Jurkat, Clone E6-1 (cell line): ENCODE data around the gene WWC1.
"Not testable (repeated sequence)": the region's sequence is repeated elsewhere in the genome, so short reads cannot be mapped to it uniquely, and the experiment has no call there.

ENCODE experiments used
- DNase-seq: peaks from one replicate; pipeline ENCODE4 v3.0.0-alpha.2; 2011; ENCODE audit warnings: low read depth, low spot score
- H3K4me3 ChIP-seq: 2 replicates; pipeline ENCODE4 v1.5.1; 2011; ENCODE audit warnings: mild to moderate bottlenecking, low read length, control low read depth, moderate library complexity

Gene WWC1

GRCh38 chr5:168324859-168325630 lies 33.6 kb downstream of the WWC1 start:
- DNase-seq: no peak
- H3K4me3 ChIP-seq: no peak overlapping the region

DNA sequence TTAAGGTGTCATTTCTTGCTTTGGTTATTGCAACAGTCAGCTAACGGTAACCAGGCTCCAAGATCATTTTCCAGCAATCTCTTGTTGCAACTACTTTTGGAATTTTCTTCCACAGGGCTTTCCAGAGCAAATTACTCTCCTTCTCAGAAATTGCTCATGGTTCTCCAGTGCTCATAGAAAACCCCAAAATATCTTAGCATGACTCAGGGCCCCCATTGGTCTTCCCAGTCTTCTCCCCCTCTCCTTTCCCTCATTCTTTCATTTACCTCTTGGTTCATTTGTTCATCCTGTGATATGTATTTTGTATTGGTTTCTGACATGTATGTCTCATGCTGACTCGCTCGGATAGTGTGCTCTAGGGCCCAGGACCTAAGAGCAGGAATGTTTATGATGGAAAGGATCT lies 35.6 kb downstream of the WWC1 start:
- DNase-seq: no peak
- H3K4me3 ChIP-seq: no peak overlapping the region

GRCh38 chr5:168327451-168327850 lies 36.0 kb downstream of the WWC1 start:
- H3K4me3 ChIP-seq: no peak overlapping the region
- DNase-seq: no peak

DNA sequence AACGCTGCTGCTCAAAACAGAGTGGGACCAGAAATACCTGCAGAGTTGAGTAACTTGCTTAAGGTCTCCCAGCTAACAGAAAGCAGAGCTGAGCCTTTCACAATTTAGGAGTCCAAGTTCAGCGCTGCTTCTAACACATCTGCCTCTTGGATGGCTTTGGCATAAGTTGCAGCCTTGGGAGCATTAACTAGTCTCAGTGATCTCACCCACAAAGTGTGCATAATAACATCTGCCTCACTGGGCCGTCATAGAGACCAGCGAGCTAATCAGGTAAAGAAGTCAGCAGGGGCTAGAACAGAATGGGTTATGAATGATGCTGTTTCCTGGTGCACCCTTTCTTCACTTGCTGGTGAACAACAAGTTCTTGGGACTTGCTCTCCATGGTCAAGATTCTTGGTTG lies 36.5 kb downstream of the WWC1 start:
- no peak overlapping the region for H3K4me3 ChIP-seq
- no peak for DNase-seq

- H3K4me3 ChIP-seq: no peak overlapping the region
Observed at GRCh38 chr5:168328814-168329213, 37.4 kb downstream of the WWC1 start.

GRCh38 chr5:168329302-168329701 lies 37.9 kb downstream of the WWC1 start:
- no peak for DNase-seq
- no peak overlapping the region for H3K4me3 ChIP-seq

More at GRCh38 chr5:168328814-168329213, 37.4 kb downstream of the WWC1 start:
- DNase-seq: no peak

DNA sequence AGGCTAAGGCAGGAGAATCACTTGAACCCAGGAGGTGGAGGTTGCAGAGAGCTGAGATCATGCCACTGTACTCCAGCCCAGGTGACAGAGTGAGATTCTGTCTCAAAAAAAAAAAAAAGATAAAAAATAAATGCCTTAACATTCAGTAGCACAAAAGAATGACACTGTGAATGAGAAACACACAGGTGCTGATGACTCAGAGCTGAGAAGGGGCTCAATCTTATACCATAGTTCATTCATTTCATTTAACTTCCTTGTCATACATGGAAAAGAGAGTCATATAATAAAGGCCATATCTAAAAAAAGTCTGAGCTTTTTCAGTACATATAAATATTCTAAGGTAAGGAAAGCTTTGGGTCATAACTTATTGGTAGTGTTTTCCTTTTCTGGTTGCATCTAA lies 40.6 kb downstream of the WWC1 start:
- no peak overlapping the region for H3K4me3 ChIP-seq
- no peak for DNase-seq

GRCh38 chr5:168334280-168334679 lies 42.8 kb downstream of the WWC1 start:
- no peak for DNase-seq
- H3K4me3 ChIP-seq: no peak overlapping the region

GRCh38 chr5:168334695-168335094 lies 43.2 kb downstream of the WWC1 start:
- DNase-seq: no peak

GRCh38 chr5:168337361-168337760 lies 45.9 kb downstream of the WWC1 start:
- DNase-seq: no peak
- no peak overlapping the region for H3K4me3 ChIP-seq

More at GRCh38 chr5:168334695-168335094, 43.2 kb downstream of the WWC1 start:
- H3K4me3 ChIP-seq: no peak overlapping the region

- DNase-seq: no peak
- H3K4me3 ChIP-seq: no peak overlapping the region
Observed at GRCh38 chr5:168339109-168339771, 47.8 kb downstream of the WWC1 start.

DNA sequence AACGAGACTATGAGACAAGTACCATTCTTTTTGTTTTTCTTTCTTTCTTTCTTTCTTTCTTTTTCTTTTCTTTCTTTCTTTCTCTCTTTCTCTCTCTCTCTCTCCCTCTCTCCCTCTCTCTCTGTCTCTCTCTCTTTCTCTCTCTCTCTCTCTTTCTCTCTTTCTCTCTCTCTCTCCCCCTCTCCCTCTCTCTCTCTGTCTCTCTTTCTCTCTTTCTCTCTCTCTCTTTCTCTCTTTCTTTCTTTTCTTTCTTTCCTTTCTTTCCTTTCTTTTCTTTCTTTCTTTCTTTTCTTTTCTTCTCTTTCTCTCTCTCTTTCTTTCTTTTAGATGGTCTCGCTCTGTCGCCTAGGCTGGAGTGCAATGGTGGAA lies 48.3 kb downstream of the WWC1 start:
- DNase-seq, H3K4me3 ChIP-seq: not testable (repeated sequence)

DNA sequence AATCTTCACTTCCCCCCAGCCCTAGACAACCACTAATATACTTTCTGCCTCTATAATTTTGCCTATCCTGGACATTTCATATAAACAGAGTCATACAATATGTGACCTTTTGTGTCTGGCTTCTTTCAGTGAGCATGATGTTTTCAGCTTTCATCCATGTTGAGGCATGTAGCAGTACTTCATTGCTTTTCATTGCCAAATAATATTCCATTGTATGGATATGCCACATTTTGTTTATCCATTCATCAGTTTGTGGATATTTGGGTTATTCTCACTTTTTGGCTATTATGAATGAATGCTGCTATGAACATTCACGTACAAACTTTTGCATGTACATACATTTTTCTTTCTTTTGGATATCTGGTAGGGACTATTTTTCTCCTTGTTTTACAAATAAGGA lies 49.0 kb downstream of the WWC1 start:
- H3K4me3 ChIP-seq: no peak overlapping the region
- no peak for DNase-seq

DNA sequence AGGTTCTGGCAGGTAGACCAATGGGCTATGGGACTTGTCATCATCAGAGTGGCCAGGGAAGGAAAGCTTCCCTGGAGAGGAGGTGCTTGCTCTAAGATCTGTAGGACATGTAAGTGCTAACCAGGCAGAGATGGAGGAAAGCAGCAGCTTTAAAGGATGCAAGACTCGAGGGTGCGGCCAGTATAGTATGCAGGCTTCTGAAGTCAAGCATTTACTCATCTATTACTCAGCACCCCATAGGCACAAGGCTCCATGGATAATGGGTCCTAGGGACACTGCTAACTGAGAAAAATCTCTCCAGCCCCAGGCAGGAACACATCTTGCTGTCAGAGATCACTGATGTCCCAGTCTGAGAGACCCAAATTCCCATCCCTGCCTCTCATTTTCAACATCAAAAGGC lies 49.7 kb downstream of the WWC1 start:
- no peak for DNase-seq
- no peak overlapping the region for H3K4me3 ChIP-seq

- no peak overlapping the region for H3K4me3 ChIP-seq
- DNase-seq: no peak
Observed at GRCh38 chr5:168342151-168342825, 50.8 kb downstream of the WWC1 start.

DNA sequence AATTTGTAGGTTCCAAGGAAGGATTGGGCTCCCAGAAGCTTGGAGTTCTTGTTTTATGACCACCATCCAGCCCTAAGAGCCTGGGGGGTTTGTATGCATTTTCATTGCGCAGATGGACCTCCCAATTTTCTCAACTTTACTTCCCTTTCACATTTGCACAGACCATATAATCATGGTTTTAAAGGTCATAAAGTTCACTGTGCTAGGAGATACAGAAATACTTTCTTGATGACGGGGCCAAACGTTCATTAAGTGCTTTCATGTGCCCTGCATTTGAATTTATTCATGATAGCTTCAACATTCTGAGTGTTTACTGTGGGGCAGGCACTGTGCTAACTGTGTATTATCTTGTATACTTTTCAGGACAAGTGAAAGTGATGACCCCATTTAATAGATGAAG lies 51.5 kb downstream of the WWC1 start:
- H3K4me3 ChIP-seq: no peak overlapping the region
- DNase-seq: no peak

DNA sequence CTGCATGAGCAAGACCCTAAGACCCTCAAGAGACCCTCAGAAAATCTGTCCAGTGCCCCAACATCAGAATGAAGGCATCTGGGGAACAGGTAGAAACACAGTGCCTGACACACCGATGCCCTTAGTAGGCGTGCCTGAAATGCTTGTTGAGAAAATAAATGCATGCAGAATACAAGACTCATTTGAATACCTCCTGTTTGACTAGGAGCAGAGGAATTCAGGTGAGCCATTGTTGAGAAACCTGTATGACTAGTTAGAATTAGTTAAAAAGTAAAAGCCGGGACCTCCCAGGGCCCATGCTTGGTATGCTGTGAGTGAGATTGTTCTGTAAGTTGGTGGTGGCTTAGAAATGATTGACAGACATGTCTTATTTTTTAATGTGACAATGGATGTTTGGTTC lies 55.0 kb downstream of the WWC1 start:
- H3K4me3 ChIP-seq: no peak overlapping the region
- no peak for DNase-seq

DNA sequence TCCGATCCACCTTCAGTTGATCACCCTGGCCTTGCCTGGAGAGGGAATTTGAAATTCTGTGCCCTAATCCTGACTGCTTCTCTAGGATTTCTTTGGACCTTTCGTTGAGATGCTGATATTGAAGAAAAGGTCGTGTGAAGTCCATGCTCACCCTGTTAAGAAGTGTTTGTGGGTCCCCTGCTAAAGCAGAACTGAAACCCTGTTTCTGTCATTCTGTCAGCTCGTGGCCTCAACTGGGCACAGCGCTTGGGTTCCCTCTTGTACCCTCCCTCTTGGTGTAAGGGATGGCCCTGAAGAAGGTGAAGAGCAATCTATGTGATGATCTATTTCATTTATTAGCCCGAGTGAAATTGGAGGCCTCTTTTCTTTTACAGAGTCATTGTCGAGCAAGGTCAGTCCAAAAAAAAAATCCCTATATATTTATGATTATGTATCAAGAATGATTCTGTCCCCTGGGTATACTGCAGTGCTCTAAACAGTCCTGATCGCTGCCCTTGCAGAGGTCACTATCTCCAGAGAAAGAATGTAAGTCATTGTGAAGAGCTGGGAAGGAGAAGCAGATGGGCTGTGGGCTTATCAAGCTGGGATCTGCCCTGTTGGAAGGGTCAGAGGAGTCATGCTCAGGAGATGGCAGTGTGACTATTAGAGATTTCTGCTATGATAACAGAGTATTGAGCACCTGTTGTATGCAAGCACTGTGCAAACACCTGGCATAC lies 56.1 kb downstream of the WWC1 start:
- H3K4me3 ChIP-seq: no peak overlapping the region
- DNase-seq: no peak

GRCh38 chr5:168348084-168348414 lies 56.6 kb downstream of the WWC1 start:
- H3K4me3 ChIP-seq: no peak overlapping the region
- no peak for DNase-seq

DNA sequence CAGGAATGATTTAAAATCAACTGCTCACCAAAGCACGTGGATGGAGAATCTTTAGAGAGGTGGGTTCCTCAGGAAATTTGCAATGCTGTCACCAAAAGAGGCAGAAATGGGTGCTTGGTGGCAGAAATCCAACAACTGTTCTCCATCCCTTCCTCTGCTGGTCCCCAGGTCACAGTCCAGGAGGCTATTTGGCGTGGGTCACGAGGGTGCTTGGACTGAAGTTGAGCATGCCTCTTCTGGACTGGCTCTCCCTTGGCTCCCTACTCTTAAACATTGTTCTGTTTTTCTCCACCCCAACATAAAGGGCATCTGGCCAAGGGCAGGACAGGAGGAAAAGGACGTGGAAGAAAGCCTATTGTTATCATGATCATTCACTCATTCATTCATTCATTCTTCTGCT lies 58.9 kb downstream of the WWC1 start:
- H3K4me3 ChIP-seq: no peak overlapping the region
- DNase-seq: no peak
